GM12801 (cell line): ENCODE data around the gene TMEM101.

Source experiments
- CTCF ChIP-seq: IDR thresholded peaks from one replicate; pipeline ENCODE4 v1.5.1; 2011; ENCODE audit warnings: control low read depth; ENCODE audit not compliant: insufficient read length; ENCODE audit errors: extremely low read depth

The TMEM101 gene

GRCh38 chr17:44033861-44034408 lies 19.2 kb upstream of the TMEM101 start:
- TF ChIP-seq CTCF = no peak

- no peak for TF ChIP-seq CTCF
Observed at GRCh38 chr17:44030482-44030881, 15.7 kb upstream of the TMEM101 start.

GRCh38 chr17:44029736-44030135 lies 15.0 kb upstream of the TMEM101 start:
- TF ChIP-seq CTCF = no peak

GRCh38 chr17:44024853-44025252 lies 10.1 kb upstream of the TMEM101 start:
- no peak for TF ChIP-seq CTCF

- no peak for TF ChIP-seq CTCF
Observed at GRCh38 chr17:44024271-44024663, 9.5 kb upstream of the TMEM101 start.

GRCh38 chr17:44023545-44024270 lies 8.9 kb upstream of the TMEM101 start:
- no peak for TF ChIP-seq CTCF

- no peak for TF ChIP-seq CTCF
Observed at GRCh38 chr17:44022246-44022645, 7.5 kb upstream of the TMEM101 start.
